ENCODE results near the gene NFYA.

NFYA gene

DNA sequence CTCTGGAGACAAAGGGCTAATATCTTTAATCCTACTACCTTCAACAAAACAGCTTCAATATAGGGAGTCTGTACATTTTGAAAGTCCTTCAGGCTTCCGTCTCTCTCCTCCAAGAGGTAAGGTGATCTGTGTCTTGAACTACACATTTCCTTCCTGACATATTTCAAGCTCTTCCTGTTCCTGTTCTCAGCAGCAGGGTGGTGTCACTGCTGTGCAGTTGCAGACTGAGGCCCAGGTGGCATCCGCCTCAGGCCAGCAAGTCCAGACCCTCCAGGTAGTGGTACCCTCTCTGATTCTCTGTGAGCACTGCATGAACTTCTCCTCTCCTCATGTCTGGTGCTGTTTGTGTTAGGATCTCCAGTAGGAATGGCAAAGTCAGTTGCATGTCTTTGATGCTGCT, 7.8 kb downstream of the NFYA start:
- Histone ChIP-seq H3K9me3 (ENCODE audit: control insufficient read depth, low read length) (no peaks in the 10 kb centered on the region), H2AFZ (no peak overlapping the region), H3K27me3 (ENCODE audit: control insufficient read depth, insufficient read depth, low read length) (no peaks in the 10 kb centered on the region), H3K4me2 (ENCODE audit: low read length) (no peak overlapping the region), H3K4me1 (no peaks in the 10 kb centered on the region), H3K4me3 (ENCODE audit: low read depth, low read length) (no peak overlapping the region), H3K27ac (no peak overlapping the region), H3K36me3 (ENCODE audit: control insufficient read depth, insufficient read depth, low read length) (no peaks in the 10 kb centered on the region), H3K9ac (no peak overlapping the region), H3K79me2 (peaks cover 6% of the 10 kb centered on the region)
- TF ChIP-seq, protein P1, sequence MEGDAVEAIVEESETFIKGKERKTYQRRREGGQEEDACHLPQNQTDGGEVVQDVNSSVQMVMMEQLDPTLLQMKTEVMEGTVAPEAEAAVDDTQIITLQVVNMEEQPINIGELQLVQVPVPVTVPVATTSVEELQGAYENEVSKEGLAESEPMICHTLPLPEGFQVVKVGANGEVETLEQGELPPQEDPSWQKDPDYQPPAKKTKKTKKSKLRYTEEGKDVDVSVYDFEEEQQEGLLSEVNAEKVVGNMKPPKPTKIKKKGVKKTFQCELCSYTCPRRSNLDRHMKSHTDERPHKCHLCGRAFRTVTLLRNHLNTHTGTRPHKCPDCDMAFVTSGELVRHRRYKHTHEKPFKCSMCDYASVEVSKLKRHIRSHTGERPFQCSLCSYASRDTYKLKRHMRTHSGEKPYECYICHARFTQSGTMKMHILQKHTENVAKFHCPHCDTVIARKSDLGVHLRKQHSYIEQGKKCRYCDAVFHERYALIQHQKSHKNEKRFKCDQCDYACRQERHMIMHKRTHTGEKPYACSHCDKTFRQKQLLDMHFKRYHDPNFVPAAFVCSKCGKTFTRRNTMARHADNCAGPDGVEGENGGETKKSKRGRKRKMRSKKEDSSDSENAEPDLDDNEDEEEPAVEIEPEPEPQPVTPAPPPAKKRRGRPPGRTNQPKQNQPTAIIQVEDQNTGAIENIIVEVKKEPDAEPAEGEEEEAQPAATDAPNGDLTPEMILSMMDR (IDR thresholded peaks at IDR 0.05), result no peak

DNA sequence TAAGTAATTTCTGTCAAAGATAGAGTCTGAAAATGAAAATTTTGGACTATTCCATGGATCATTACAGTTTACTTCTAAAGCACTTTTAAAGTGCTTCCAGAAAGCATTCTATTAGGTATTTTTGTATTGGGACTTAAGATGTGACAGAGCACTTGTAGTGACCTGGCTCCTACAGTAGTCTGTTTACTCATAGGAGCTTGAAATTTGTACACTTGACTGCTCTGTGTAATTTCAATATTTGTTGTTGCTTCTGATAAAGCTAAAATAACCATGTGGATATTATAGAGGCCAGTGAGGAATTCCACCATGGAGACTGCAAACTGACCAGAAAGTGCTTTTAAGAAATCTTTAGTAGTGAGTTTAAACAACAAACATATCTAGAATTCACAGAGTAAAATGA, 10.3 kb downstream of the NFYA start:
- no peaks in the 10 kb centered on the region for H3K4me1 ChIP-seq
- H3K9ac ChIP-seq, result no peak overlapping the region
- no peak overlapping the region for H3K4me3 ChIP-seq (ENCODE audit: low read depth, low read length)
- TF ChIP-seq, protein P1 (IDR thresholded peaks at IDR 0.05), result no peak
- H3K27me3 ChIP-seq (ENCODE audit: control insufficient read depth, insufficient read depth, low read length), result no peaks in the 10 kb centered on the region
- H3K9me3 ChIP-seq (ENCODE audit: control insufficient read depth, low read length), result no peaks in the 10 kb centered on the region
- no peak overlapping the region for H3K27ac ChIP-seq
- H3K4me2 ChIP-seq (ENCODE audit: low read length), result no peak overlapping the region
- no peaks in the 10 kb centered on the region for H3K79me2 ChIP-seq
- H3K36me3 ChIP-seq (ENCODE audit: control insufficient read depth, insufficient read depth, low read length), result no peaks in the 10 kb centered on the region
- H2AFZ ChIP-seq, result no peak overlapping the region

DNA sequence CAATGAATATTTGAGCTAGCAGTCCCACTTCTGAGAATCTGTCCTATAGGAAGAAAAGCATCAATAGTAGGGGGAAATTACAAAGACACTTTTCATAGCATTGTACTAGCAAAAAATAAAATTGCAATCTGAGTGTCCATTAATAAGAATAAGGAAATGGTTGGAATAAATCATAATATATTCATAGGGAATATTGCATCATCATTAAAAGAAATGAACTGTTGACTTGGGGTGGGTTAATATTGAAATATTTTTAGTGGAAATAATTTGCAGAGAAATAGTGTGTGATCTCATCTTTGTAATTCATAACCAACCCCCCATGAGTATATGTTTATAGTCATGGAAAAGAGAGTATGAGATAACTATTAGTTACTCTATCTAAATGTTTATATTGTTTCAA, 12.4 kb downstream of the NFYA start:
- Histone ChIP-seq H3K27me3 (ENCODE audit: control insufficient read depth, insufficient read depth, low read length) (no peaks in the 10 kb centered on the region), H3K4me3 (ENCODE audit: low read depth, low read length) (no peak overlapping the region), H3K9ac (no peak overlapping the region), H3K4me2 (ENCODE audit: low read length) (no peak overlapping the region), H3K36me3 (ENCODE audit: control insufficient read depth, insufficient read depth, low read length) (no peaks in the 10 kb centered on the region), H3K79me2 (no peaks in the 10 kb centered on the region), H3K27ac (no peak overlapping the region), H3K4me1 (no peaks in the 10 kb centered on the region), H3K9me3 (ENCODE audit: control insufficient read depth, low read length) (no peaks in the 10 kb centered on the region), H2AFZ (no peak overlapping the region)
- TF ChIP-seq, protein P1 (IDR thresholded peaks at IDR 0.05), result no peak

DNA sequence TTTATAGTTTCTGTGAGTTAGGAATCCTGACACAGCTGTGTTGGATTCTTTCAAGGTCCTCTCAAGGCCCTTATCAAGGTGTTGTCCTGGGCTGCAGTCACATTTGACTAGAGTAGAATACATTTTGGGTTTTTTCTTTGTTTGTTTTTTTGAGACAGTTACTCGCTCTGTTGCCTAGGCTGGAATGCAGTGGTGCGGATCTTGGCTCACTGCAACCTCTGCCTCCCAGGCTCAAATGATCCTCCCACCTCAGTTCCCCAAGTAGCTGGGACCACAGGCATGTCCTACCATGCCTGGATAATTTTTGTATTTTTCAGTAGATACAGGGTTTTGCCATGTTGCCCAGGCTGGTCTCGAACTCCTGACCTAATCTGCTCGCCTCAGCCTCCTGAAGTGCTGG, 15.7 kb downstream of the NFYA start:
- Histone ChIP-seq H3K4me3 (ENCODE audit: low read depth, low read length) (no peak overlapping the region), H3K27ac (no peak overlapping the region), H3K36me3 (ENCODE audit: control insufficient read depth, insufficient read depth, low read length) (no peaks in the 10 kb centered on the region), H3K4me2 (ENCODE audit: low read length) (no peak overlapping the region), H2AFZ (no peak overlapping the region), H3K4me1 (no peaks in the 10 kb centered on the region), H3K27me3 (ENCODE audit: control insufficient read depth, insufficient read depth, low read length) (no peaks in the 10 kb centered on the region), H3K9me3 (ENCODE audit: control insufficient read depth, low read length) (no peaks in the 10 kb centered on the region), H3K9ac (no peak overlapping the region), H3K79me2 (no peaks in the 10 kb centered on the region)
- TF ChIP-seq, protein P1 (IDR thresholded peaks at IDR 0.05), result no peak

DNA sequence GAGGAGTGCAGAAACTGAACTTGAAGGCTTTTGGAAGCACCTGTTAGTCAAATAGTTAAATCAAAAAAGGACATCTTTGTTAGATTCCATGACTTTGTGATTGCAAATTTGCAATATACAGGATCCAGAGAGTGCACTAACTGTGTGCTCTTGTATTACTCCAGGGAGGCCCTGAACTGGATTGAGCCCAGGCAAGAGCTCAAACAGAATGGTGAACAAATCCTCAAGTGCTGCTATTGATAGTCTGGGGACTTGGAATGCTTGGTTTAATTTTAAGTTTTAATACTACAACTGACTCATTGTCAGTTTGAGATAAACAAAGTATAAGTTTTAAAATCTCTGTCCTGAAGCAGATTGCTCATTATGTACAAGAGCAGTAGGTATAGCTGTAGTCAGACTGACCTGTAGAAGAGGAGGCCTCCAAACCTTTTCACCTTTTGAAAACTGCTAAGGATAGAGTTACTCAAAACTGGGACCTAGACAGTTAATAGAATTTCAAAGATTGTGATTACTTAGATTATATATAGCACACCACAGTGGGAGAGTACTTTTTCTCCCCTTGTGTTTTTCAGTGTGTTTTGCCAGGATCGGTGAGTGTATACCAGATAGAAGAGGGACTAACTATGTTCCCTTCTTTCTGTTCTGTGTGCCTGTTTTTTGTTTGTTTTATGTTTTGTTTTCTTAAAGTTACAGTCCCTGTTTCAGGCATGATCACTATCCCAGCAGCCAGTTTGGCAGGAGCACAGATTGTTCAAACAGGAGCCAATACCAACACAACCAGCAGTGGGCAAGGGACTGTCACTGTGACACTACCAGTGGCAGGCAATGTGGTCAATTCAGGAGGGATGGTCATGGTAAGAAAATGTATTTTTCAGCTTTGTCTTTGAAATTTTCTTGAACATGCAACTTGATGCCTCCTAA, 18.3 kb downstream of the NFYA start:
- Histone ChIP-seq H2AFZ (no peak overlapping the region), H3K27ac (no peak overlapping the region), H3K4me2 (ENCODE audit: low read length) (no peak overlapping the region), H3K79me2 (no peaks in the 10 kb centered on the region), H3K4me1 (no peaks in the 10 kb centered on the region), H3K27me3 (ENCODE audit: control insufficient read depth, insufficient read depth, low read length) (no peaks in the 10 kb centered on the region), H3K4me3 (ENCODE audit: low read depth, low read length) (no peak overlapping the region), H3K36me3 (ENCODE audit: control insufficient read depth, insufficient read depth, low read length) (no peaks in the 10 kb centered on the region), H3K9ac (no peak overlapping the region), H3K9me3 (ENCODE audit: control insufficient read depth, low read length) (no peaks in the 10 kb centered on the region)
- TF ChIP-seq, protein P1 (IDR thresholded peaks at IDR 0.05), result no peak
